Astrocyte (in vitro differentiated cells and primary cell): Measurements from ENCODE around the gene MAPKAPK3. TPM values are rescaled to one million over a fixed set of nuclear protein-coding genes. Genes with fewer than 3 reads are reported as not detected.

Experiments
- DNase-seq: peaks from one replicate; pipeline ENCODE4 v3.0.0-alpha.2; 2010; ENCODE audit warnings: low read depth
- FAIRE-seq: peaks from 2 replicates; lab custom pipeline; 2011; peaks lifted over from hg19 to GRCh38; lab: Jason Lieb, UNC
- H2AFZ ChIP-seq: 2 replicates; pipeline ENCODE4 v1.6.0; 2012; ENCODE audit warnings: low read depth, low read length, inconsistent platforms
- H3K27ac ChIP-seq: 2 replicates; pipeline ENCODE4 v1.5.1; 2011; ENCODE audit warnings: low read depth, low read length, inconsistent platforms
- H3K27me3 ChIP-seq: 2 replicates; pipeline ENCODE4 v1.6.0; 2011; ENCODE audit warnings: low read length, inconsistent platforms; ENCODE audit not compliant: insufficient read depth
- H3K36me3 ChIP-seq: 2 replicates; pipeline ENCODE4 v1.5.1; 2011; ENCODE audit warnings: low read length, inconsistent platforms; ENCODE audit not compliant: insufficient read depth
- H3K4me1 ChIP-seq: 2 replicates; pipeline ENCODE4 v1.5.1; 2011; ENCODE audit warnings: low read length, inconsistent platforms; ENCODE audit not compliant: insufficient read depth
- H3K4me2 ChIP-seq: 2 replicates; pipeline ENCODE4 v1.6.0; 2012; ENCODE audit warnings: low read length, inconsistent platforms
- H3K4me3 ChIP-seq: 2 replicates; pipeline ENCODE4 v1.5.1; 2011; ENCODE audit warnings: low read depth, mild to moderate bottlenecking, low read length, inconsistent platforms; ENCODE audit not compliant: insufficient read depth
- H3K79me2 ChIP-seq: 2 replicates; pipeline ENCODE4 v1.6.0; 2012; ENCODE audit warnings: mild to moderate bottlenecking, low read length, inconsistent platforms; ENCODE audit not compliant: insufficient read depth
- H3K9ac ChIP-seq: 2 replicates; pipeline ENCODE4 v1.6.0; 2012; ENCODE audit warnings: mild to moderate bottlenecking, low read length, inconsistent platforms
- H3K9me3 ChIP-seq: 2 replicates; pipeline ENCODE4 v1.5.1; 2012; ENCODE audit warnings: low read depth, mild to moderate bottlenecking, low read length, inconsistent platforms; ENCODE audit not compliant: insufficient read depth
- H4K20me1 ChIP-seq: 2 replicates; pipeline ENCODE4 v1.6.0; 2012; ENCODE audit warnings: low read length, inconsistent platforms; ENCODE audit not compliant: insufficient read depth
- H3K27ac Mint-ChIP-seq: one replicate; pipeline ENCODE4 v1.8.0; 2021; ENCODE audit warnings: mild to moderate bottlenecking, mixed read lengths; ENCODE audit not compliant: unreplicated experiment
- H3K27me3 Mint-ChIP-seq: one replicate; pipeline ENCODE4 v1.8.0; 2021; ENCODE audit warnings: low read depth, mixed read lengths; ENCODE audit not compliant: unreplicated experiment
- H3K36me3 Mint-ChIP-seq: one replicate; pipeline ENCODE4 v1.8.0; 2021; ENCODE audit warnings: low read depth, mixed read lengths; ENCODE audit not compliant: unreplicated experiment
- H3K4me1 Mint-ChIP-seq: one replicate; pipeline ENCODE4 v1.8.0; 2021; ENCODE audit warnings: low read depth, mixed read lengths; ENCODE audit not compliant: unreplicated experiment
- H3K4me3 Mint-ChIP-seq: one replicate; pipeline ENCODE4 v1.8.0; 2021; ENCODE audit warnings: mild to moderate bottlenecking, moderate library complexity, mixed read lengths; ENCODE audit not compliant: unreplicated experiment
- H3K9me3 Mint-ChIP-seq: one replicate; pipeline ENCODE4 v1.8.0; 2021; ENCODE audit warnings: mild to moderate bottlenecking, mixed read lengths; ENCODE audit not compliant: unreplicated experiment
- EZH2 ChIP-seq: IDR thresholded peaks from 2 replicates; pipeline ENCODE4 v1.6.1; 2012; ENCODE audit warnings: mild to moderate bottlenecking, low read length, inconsistent platforms; ENCODE audit not compliant: insufficient read depth
- total RNA-seq: library from RNA; stranded (reverse); gene quantifications from 2 replicates; pipeline ENCODE4 v1.2.1, GENCODE V29; 2021
- TF ChIP-seq, protein P1 (sequence below): IDR thresholded peaks from 2 replicates; pipeline ENCODE4 v1.5.1; 2011; ENCODE audit warnings: low read depth, mild to moderate bottlenecking, inconsistent platforms, low read length, moderate library complexity; ENCODE audit not compliant: insufficient read depth

MAPKAPK3 gene
- total RNA-seq, 1 donor from 2014 or later: 23.4 TPM

- Histone ChIP-seq H4K20me1 (peaks cover 19% of the 10 kb centered on the region), H3K9me3 (no peaks in the 10 kb centered on the region), H3K4me2 (peak overlapping the region; percentile 38), H3K9ac (no peak overlapping the region), H3K27ac (no peak overlapping the region), H3K79me2 (peaks cover 6% of the 10 kb centered on the region), H3K27me3 (no peaks in the 10 kb centered on the region), H2AFZ (no peak overlapping the region), H3K36me3 (no peaks in the 10 kb centered on the region), H3K4me3 (no peak overlapping the region), H3K4me1 (peaks cover 24% of the 10 kb centered on the region)
- Mint-ChIP-seq H3K4me3 (no peak overlapping the region), H3K27ac (no peak overlapping the region), H3K27me3 (no peaks in the 10 kb centered on the region), H3K9me3 (no peaks in the 10 kb centered on the region), H3K4me1 (peaks cover 11% of the 10 kb centered on the region), H3K36me3 (no peaks in the 10 kb centered on the region)
- FAIRE-seq (no peak), DNase-seq (peak; percentile 59)
- TF ChIP-seq, protein P1, sequence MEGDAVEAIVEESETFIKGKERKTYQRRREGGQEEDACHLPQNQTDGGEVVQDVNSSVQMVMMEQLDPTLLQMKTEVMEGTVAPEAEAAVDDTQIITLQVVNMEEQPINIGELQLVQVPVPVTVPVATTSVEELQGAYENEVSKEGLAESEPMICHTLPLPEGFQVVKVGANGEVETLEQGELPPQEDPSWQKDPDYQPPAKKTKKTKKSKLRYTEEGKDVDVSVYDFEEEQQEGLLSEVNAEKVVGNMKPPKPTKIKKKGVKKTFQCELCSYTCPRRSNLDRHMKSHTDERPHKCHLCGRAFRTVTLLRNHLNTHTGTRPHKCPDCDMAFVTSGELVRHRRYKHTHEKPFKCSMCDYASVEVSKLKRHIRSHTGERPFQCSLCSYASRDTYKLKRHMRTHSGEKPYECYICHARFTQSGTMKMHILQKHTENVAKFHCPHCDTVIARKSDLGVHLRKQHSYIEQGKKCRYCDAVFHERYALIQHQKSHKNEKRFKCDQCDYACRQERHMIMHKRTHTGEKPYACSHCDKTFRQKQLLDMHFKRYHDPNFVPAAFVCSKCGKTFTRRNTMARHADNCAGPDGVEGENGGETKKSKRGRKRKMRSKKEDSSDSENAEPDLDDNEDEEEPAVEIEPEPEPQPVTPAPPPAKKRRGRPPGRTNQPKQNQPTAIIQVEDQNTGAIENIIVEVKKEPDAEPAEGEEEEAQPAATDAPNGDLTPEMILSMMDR: no peak
- TF ChIP-seq EZH2: no peak
Observed at GRCh38 chr3:50630877-50631276, 13.9 kb downstream of the MAPKAPK3 start.

DNA sequence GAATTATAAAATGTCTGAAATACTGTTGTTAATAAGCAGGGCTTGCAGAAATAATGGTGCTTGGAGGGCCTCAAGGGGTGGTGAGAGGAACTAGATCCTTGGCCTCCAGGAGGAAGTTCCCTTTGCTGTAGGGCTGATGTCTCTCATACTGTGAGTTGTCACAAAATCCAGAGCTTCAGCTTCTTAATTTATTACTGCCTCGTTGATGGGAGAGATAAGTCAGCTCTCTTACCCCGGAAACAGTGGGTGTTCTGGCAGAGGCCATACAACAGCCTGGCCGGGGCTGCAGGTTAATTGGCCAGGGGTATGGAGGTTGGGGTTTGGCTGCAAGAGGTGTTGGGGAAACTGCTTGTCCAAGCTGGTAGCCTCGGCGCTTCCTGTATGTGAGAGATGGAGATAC lies 15.5 kb downstream of the MAPKAPK3 start:
- Mint-ChIP-seq H3K36me3 (no peaks in the 10 kb centered on the region), H3K4me3 (no peak overlapping the region), H3K27ac (peak overlapping the region; percentile 20), H3K4me1 (peaks cover 12% of the 10 kb centered on the region), H3K27me3 (no peaks in the 10 kb centered on the region), H3K9me3 (no peaks in the 10 kb centered on the region)
- no peaks in the 10 kb centered on the region for H3K9me3 ChIP-seq
- H3K4me1 ChIP-seq: peaks cover 20% of the 10 kb centered on the region
- no peaks in the 10 kb centered on the region for H3K27me3 ChIP-seq
- H2AFZ ChIP-seq: no peak overlapping the region
- H3K36me3 ChIP-seq: no peaks in the 10 kb centered on the region
- TF ChIP-seq, protein P1: no peak
- no peak for TF ChIP-seq EZH2
- no peak overlapping the region for H3K27ac ChIP-seq
- no peak for FAIRE-seq
- H3K9ac ChIP-seq: no peak overlapping the region
- DNase-seq: no peak
- H3K4me2 ChIP-seq: no peak overlapping the region
- no peak overlapping the region for H3K4me3 ChIP-seq
- peaks cover 16% of the 10 kb centered on the region for H4K20me1 ChIP-seq
- peaks cover 6% of the 10 kb centered on the region for H3K79me2 ChIP-seq

DNA sequence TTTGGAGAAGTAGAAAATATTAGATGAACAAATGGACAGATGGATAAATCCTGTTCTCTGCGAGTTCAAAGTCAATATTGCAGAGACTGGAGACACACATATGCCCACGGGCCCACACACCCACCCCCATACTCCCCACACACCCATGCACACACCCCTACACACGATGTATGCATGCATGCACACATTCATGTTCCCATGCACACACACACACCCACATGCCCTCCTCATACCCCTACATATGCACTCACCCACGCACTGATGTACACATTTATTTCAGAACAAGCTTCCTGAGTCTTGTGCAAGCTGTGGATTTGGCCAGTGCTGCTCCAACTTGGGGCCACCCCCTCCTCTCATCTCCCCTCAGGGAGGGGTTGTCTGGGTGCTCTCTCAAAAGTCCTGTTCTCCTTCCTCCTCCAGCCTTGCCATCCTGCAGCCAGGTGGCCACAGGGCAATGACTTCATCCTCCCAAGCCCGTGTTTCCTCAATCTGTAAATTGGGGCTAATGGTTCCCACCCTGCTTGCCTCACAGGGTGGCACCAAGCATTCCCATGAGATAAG lies 16.4 kb downstream of the MAPKAPK3 start:
- DNase-seq: no peak
- Histone ChIP-seq H3K36me3 (no peaks in the 10 kb centered on the region), H3K4me3 (no peak overlapping the region), H2AFZ (no peak overlapping the region), H3K4me1 (peaks cover 17% of the 10 kb centered on the region), H3K9ac (no peak overlapping the region), H3K27me3 (no peaks in the 10 kb centered on the region), H3K27ac (no peak overlapping the region), H4K20me1 (peaks cover 16% of the 10 kb centered on the region), H3K79me2 (peaks cover 4% of the 10 kb centered on the region), H3K4me2 (no peak overlapping the region), H3K9me3 (no peaks in the 10 kb centered on the region)
- no peak overlapping the region for H3K4me3 Mint-ChIP-seq
- H3K27me3 Mint-ChIP-seq: no peaks in the 10 kb centered on the region
- no peaks in the 10 kb centered on the region for H3K9me3 Mint-ChIP-seq
- H3K27ac Mint-ChIP-seq: no peak overlapping the region
- no peaks in the 10 kb centered on the region for H3K36me3 Mint-ChIP-seq
- FAIRE-seq: no peak
- H3K4me1 Mint-ChIP-seq: peaks cover 16% of the 10 kb centered on the region
- TF ChIP-seq EZH2: no peak
- TF ChIP-seq, protein P1: no peak
